GOT3 (cell line): ENCODE results near the gene GRM1.

ENCODE experiments used
- DNase-seq: peaks from one replicate; lab custom pipeline; 2025; ENCODE audit warnings: mixed read lengths; lab: John Stamatoyannopoulos, UW

Gene GRM1

GRCh38 chr6:146369866-146370265 lies 341.0 kb downstream of the GRM1 start:
- no peak for DNase-seq

GRCh38 chr6:146381486-146381885 lies 352.6 kb downstream of the GRM1 start:
- no peak for DNase-seq

GRCh38 chr6:146388736-146389364 lies 360.0 kb downstream of the GRM1 start:
- DNase-seq: no peak

- DNase-seq: no peak
Measured at GRCh38 chr6:146389740-146390139, 360.9 kb downstream of the GRM1 start.

- no peak for DNase-seq
Measured at GRCh38 chr6:146397638-146398037, 368.8 kb downstream of the GRM1 start.

- DNase-seq: no peak
Measured at GRCh38 chr6:146402476-146402875, 373.6 kb downstream of the GRM1 start.

- DNase-seq: no peak
Measured at GRCh38 chr6:146408583-146408982, 379.7 kb downstream of the GRM1 start.

- DNase-seq: no peak
Measured at GRCh38 chr6:146410851-146411595, 382.2 kb downstream of the GRM1 start.

GRCh38 chr6:146419576-146419975 lies 390.7 kb downstream of the GRM1 start:
- no peak for DNase-seq

GRCh38 chr6:146420255-146420654 lies 391.4 kb downstream of the GRM1 start:
- DNase-seq: no peak

GRCh38 chr6:146422789-146423375 lies 394.0 kb downstream of the GRM1 start:
- no peak for DNase-seq

- DNase-seq: no peak
Measured at GRCh38 chr6:146423452-146423851, 394.6 kb downstream of the GRM1 start.

- no peak for DNase-seq
Measured at GRCh38 chr6:146426516-146426915, 397.7 kb downstream of the GRM1 start.

- DNase-seq: no peak
Measured at GRCh38 chr6:146429831-146430230, 401.0 kb downstream of the GRM1 start.

GRCh38 chr6:146433881-146434731 lies 405.2 kb downstream of the GRM1 start:
- no peak for DNase-seq

- no peak for DNase-seq
Measured at GRCh38 chr6:146434732-146435390, 406.0 kb downstream of the GRM1 start.

GRCh38 chr6:146441907-146442306 lies 413.0 kb downstream of the GRM1 start:
- DNase-seq: no peak

- no peak for DNase-seq
Measured at GRCh38 chr6:146444189-146444588, 415.3 kb downstream of the GRM1 start.

- DNase-seq: no peak
Measured at GRCh38 chr6:146445233-146445632, 416.4 kb downstream of the GRM1 start.

- no peak for DNase-seq
Measured at GRCh38 chr6:146456886-146457285, 428.0 kb downstream of the GRM1 start.

- DNase-seq: no peak
Measured at GRCh38 chr6:146460941-146461340, 432.1 kb downstream of the GRM1 start.
